ENCODE data around the gene DBN1.

DNA sequence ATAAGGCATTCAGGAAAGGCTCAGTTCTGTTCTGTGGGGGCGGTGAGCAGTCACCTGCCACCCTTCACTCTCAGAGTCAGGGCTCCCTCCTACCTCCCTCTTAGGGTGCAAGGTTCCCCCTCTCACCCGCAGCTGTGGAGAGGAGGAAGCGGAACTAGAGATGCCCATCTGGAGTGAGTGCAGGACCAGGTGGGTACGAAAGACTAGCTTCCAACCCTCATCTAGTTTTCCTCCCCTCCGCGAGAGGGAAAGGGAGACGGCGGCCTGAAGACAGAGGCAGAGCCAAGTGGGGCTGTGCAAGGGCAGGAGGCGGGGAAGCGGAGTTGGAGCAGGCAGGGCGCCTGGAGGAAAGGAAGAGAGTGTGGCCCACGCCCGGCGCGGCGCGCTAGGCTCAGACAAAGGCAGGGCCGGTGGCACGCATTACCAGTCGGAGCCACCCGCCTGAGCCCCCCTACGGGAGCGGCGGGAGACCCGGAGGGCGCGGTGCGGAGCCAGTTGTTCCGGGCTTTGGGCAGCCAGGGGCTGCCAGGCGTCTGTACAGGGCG is 19.5 kb downstream of the DBN1 start:
- TF ChIP-seq CTCF (IDR thresholded peaks at IDR 0.05) (no peak), EZH2 (IDR thresholded peaks at IDR 0.05) (no peak), EZH2phosphoT487 (IDR thresholded peaks at IDR 0.05) (no peak)
